Large intestine (tissue), 3 donors: ENCODE measurements around the gene KSR2. TPM values are rescaled to one million over a fixed set of nuclear protein-coding genes. Genes with fewer than 3 reads are reported as not detected.
A peak's percentile ranks its signal among the peaks of the same experiment; 100 is the strongest.

Source experiments
- DNase-seq, 2 donors: peaks; one replicate each; pipeline versions ENCODE4 v3.0.0 to v3.0.0-alpha.2; 2013
- H3K27ac ChIP-seq: one replicate; pipeline ENCODE4 v1.5.1; 2013; ENCODE audit warnings: low read length
- H3K27me3 ChIP-seq: 2 replicates; pipeline ENCODE4 v1.6.1; 2013; ENCODE audit warnings: low read length; ENCODE audit not compliant: control insufficient read depth, insufficient read depth
- H3K36me3 ChIP-seq: 2 replicates; pipeline ENCODE4 v1.6.1; 2013; ENCODE audit warnings: low read length; ENCODE audit not compliant: control insufficient read depth, insufficient read depth
- H3K4me1 ChIP-seq: one replicate; pipeline ENCODE4 v1.6.1; 2013; ENCODE audit warnings: low read length; ENCODE audit not compliant: control insufficient read depth, insufficient read depth
- H3K4me3 ChIP-seq: one replicate; pipeline ENCODE4 v1.5.1; 2013; ENCODE audit warnings: low read length
- H3K9me3 ChIP-seq: one replicate; pipeline ENCODE4 v1.6.1; 2013; ENCODE audit warnings: mild to moderate bottlenecking, low read depth, low read length, moderate library complexity; ENCODE audit not compliant: control insufficient read depth
- WGBS: methylation state at CpG from one replicate; pipeline ENCODE4 v1.1.5; 2013; ENCODE audit warnings: low lambda C conversion rate; ENCODE audit not compliant: insufficient coverage; 5-methylcytosine and 5-hydroxymethylcytosine counted together
- polyA plus RNA-seq: library from polyadenylated mRNA; unstranded; fragments of 120-200 nt; gene quantifications from one replicate; pipeline ENCODE4 v1.2.1, GENCODE V29; 2013

Gene KSR2
- polyA plus RNA-seq, 1 donor, result 0.61 TPM

GRCh38 chr12:117844114-117844830 lies 124.5 kb downstream of the KSR2 start:
- Histone ChIP-seq H3K4me1 (no peaks in the 10 kb centered on the region), H3K36me3 (no peaks in the 10 kb centered on the region), H3K27me3 (no peaks in the 10 kb centered on the region), H3K9me3 (no peaks in the 10 kb centered on the region), H3K4me3 (no peak overlapping the region), H3K27ac (no peak overlapping the region)
- no peak for DNase-seq
- no CpG with 5 or more reads among the region's 1 CpG for WGBS

- WGBS, result no CpG with 5 or more reads among the region's 4 CpGs
- H3K36me3 ChIP-seq, result no peaks in the 10 kb centered on the region
- H3K4me3 ChIP-seq, result no peak overlapping the region
- DNase-seq, result no peak
- H3K27ac ChIP-seq, result no peak overlapping the region
- H3K9me3 ChIP-seq, result no peaks in the 10 kb centered on the region
- H3K4me1 ChIP-seq, result no peaks in the 10 kb centered on the region
- no peaks in the 10 kb centered on the region for H3K27me3 ChIP-seq
Observed at GRCh38 chr12:117842630-117843029, 126.2 kb downstream of the KSR2 start.

GRCh38 chr12:117842220-117842619 lies 126.6 kb downstream of the KSR2 start:
- no peak for DNase-seq
- no peak overlapping the region for H3K4me3 ChIP-seq
- H3K36me3 ChIP-seq, result no peaks in the 10 kb centered on the region
- H3K27ac ChIP-seq, result no peak overlapping the region
- no peaks in the 10 kb centered on the region for H3K9me3 ChIP-seq
- H3K4me1 ChIP-seq, result no peaks in the 10 kb centered on the region
- WGBS, result no CpG with 5 or more reads among the region's 2 CpGs
- no peaks in the 10 kb centered on the region for H3K27me3 ChIP-seq

- DNase-seq, result no peak
- H3K36me3 ChIP-seq, result no peaks in the 10 kb centered on the region
- no peak overlapping the region for H3K4me3 ChIP-seq
- H3K27me3 ChIP-seq, result no peaks in the 10 kb centered on the region
- no peaks in the 10 kb centered on the region for H3K4me1 ChIP-seq
- no peak overlapping the region for H3K27ac ChIP-seq
- H3K9me3 ChIP-seq, result no peaks in the 10 kb centered on the region
- 67% methylated on average over 1 of the region's 3 CpGs for WGBS
Observed at GRCh38 chr12:117837737-117838050, 131.1 kb downstream of the KSR2 start.

- Histone ChIP-seq H3K9me3 (no peaks in the 10 kb centered on the region), H3K36me3 (no peaks in the 10 kb centered on the region), H3K4me3 (no peak overlapping the region), H3K27ac (no peak overlapping the region), H3K4me1 (no peaks in the 10 kb centered on the region), H3K27me3 (no peaks in the 10 kb centered on the region)
- DNase-seq, result peak; percentile 54 to 56
- WGBS, result no CpG with 5 or more reads among the region's 22 CpGs
Observed at GRCh38 chr12:117836999-117837736, 131.6 kb downstream of the KSR2 start.

- no peak overlapping the region for H3K27ac ChIP-seq
Observed at GRCh38 chr12:117836476-117836875, 132.3 kb downstream of the KSR2 start.

GRCh38 chr12:117835156-117835555 lies 133.6 kb downstream of the KSR2 start:
- WGBS, result no CpG with 5 or more reads among the region's 7 CpGs

More at GRCh38 chr12:117836476-117836875, 132.3 kb downstream of the KSR2 start:
- Histone ChIP-seq H3K27me3 (no peaks in the 10 kb centered on the region), H3K9me3 (no peaks in the 10 kb centered on the region), H3K4me1 (no peaks in the 10 kb centered on the region), H3K4me3 (no peak overlapping the region), H3K36me3 (no peaks in the 10 kb centered on the region)
- DNase-seq, result no peak
- WGBS, result no CpG with 5 or more reads among the region's 9 CpGs

GRCh38 chr12:117832459-117833457 lies 136.0 kb downstream of the KSR2 start:
- no peak overlapping the region for H3K27ac ChIP-seq
- no peaks in the 10 kb centered on the region for H3K27me3 ChIP-seq
- H3K4me3 ChIP-seq, result no peak overlapping the region
- WGBS, result no CpG with 5 or more reads among the region's 13 CpGs
- H3K4me1 ChIP-seq, result no peaks in the 10 kb centered on the region
- H3K9me3 ChIP-seq, result peaks cover 4% of the 10 kb centered on the region
- no peaks in the 10 kb centered on the region for H3K36me3 ChIP-seq
- no peak for DNase-seq

More at GRCh38 chr12:117835156-117835555, 133.6 kb downstream of the KSR2 start:
- Histone ChIP-seq H3K36me3 (no peaks in the 10 kb centered on the region), H3K4me1 (no peaks in the 10 kb centered on the region), H3K4me3 (no peak overlapping the region), H3K9me3 (no peaks in the 10 kb centered on the region), H3K27ac (no peak overlapping the region), H3K27me3 (no peaks in the 10 kb centered on the region)
- no peak for DNase-seq

- H3K9me3 ChIP-seq, result peaks cover 4% of the 10 kb centered on the region
- WGBS, result 60% methylated on average over 1 of the region's 5 CpGs
- H3K27ac ChIP-seq, result no peak overlapping the region
- H3K4me3 ChIP-seq, result no peak overlapping the region
- no peak for DNase-seq
- no peaks in the 10 kb centered on the region for H3K27me3 ChIP-seq
- no peaks in the 10 kb centered on the region for H3K36me3 ChIP-seq
- H3K4me1 ChIP-seq, result no peaks in the 10 kb centered on the region
Observed at GRCh38 chr12:117830471-117830870, 138.3 kb downstream of the KSR2 start.

GRCh38 chr12:117829108-117829507 lies 139.7 kb downstream of the KSR2 start:
- WGBS, result 100% methylated on average over 1 of the region's 2 CpGs
- Histone ChIP-seq H3K4me3 (no peak overlapping the region), H3K4me1 (no peaks in the 10 kb centered on the region), H3K27ac (no peak overlapping the region), H3K27me3 (no peaks in the 10 kb centered on the region), H3K9me3 (peaks cover 4% of the 10 kb centered on the region), H3K36me3 (no peaks in the 10 kb centered on the region)
- DNase-seq, result no peak
